HG02588 (cell line): Measurements from ENCODE around the gene MSANTD1.

Experiments
- ATAC-seq: cut with Tn5 transposase; IDR thresholded peaks from one replicate; pipeline ENCODE4 v1.9.1; 2021; ENCODE audit warnings: mild to moderate bottlenecking, moderate library complexity; ENCODE audit not compliant: unreplicated experiment

MSANTD1 gene

GRCh38 chr4:3248811-3249661 is at the start of gene MSANTD1:
MSANTD1 (plus strand) TSS chr4:3249159; CDS start chr4:3249223, 64 bp downstream.
- no peak for ATAC-seq

GRCh38 chr4:3199653-3200422 is 49.1 kb upstream of the MSANTD1 start:
- no peak for ATAC-seq

- ATAC-seq = no peak
Measured at GRCh38 chr4:3200423-3201090, 48.4 kb upstream of the MSANTD1 start.

GRCh38 chr4:3201718-3202702 is 46.9 kb upstream of the MSANTD1 start:
- ATAC-seq = peak; percentile 56

GRCh38 chr4:3202836-3203820 is 45.8 kb upstream of the MSANTD1 start:
- no peak for ATAC-seq

GRCh38 chr4:3203971-3204431 is 45.0 kb upstream of the MSANTD1 start:
- no peak for ATAC-seq

GRCh38 chr4:3205995-3206394 is 43.0 kb upstream of the MSANTD1 start:
- ATAC-seq = no peak

GRCh38 chr4:3206439-3207100 is 42.4 kb upstream of the MSANTD1 start:
- no peak for ATAC-seq

GRCh38 chr4:3207531-3208037 is 41.4 kb upstream of the MSANTD1 start:
- ATAC-seq = no peak

GRCh38 chr4:3208826-3209225 is 40.1 kb upstream of the MSANTD1 start:
- ATAC-seq = no peak

- no peak for ATAC-seq
Measured at GRCh38 chr4:3209551-3210325, 39.2 kb upstream of the MSANTD1 start.

GRCh38 chr4:3210467-3210866 is 38.5 kb upstream of the MSANTD1 start:
- ATAC-seq = no peak

- ATAC-seq = no peak
Measured at GRCh38 chr4:3211866-3212265, 37.1 kb upstream of the MSANTD1 start.

GRCh38 chr4:3212391-3213105 is 36.4 kb upstream of the MSANTD1 start:
- ATAC-seq = no peak

- no peak for ATAC-seq
Measured at GRCh38 chr4:3213106-3213425, 35.9 kb upstream of the MSANTD1 start.

GRCh38 chr4:3213661-3214250 is 35.2 kb upstream of the MSANTD1 start:
- no peak for ATAC-seq

- ATAC-seq = no peak
Measured at GRCh38 chr4:3215256-3215655, 33.7 kb upstream of the MSANTD1 start.
